K562 (cell line): Measurements from ENCODE around the gene SF3A2. TPM values are rescaled to one million over a fixed set of nuclear protein-coding genes. Genes with fewer than 3 reads are reported as not detected.

Experiments used
- ATAC-seq: fragments of 200-7000 bp; cut with Tn5 transposase; 3 replicates; pipeline ENCODE4 v1.9.1; 2020; ENCODE audit warnings: moderate library complexity
- BruUV-seq: library from RNA; stranded (reverse); fragments of 400-500 nt; replicated peaks from 2 replicates; lab custom pipeline; 2021; lab: Mats Ljungman, UMichigan
- CTCF ChIA-PET: fragments of 300-600 bp; formaldehyde crosslinking; extraction: SDS; loops from one replicate; lab custom pipeline; 2021; ENCODE audit warnings: low intra/inter-chr PET ratio; lab: Yijun Ruan, JAX
- POLR2A ChIA-PET: fragments of 300-600, 350-650 bp; sonication (Branson Sonifier 250); formaldehyde crosslinking; extraction: SDS; loops from one replicate; lab custom pipeline; 2021; ENCODE audit warnings: antibody characterized with exemption, inconsistent platforms; lab: Yijun Ruan, JAX
- DNase-seq, 4 experiments: peaks; one replicate each; pipeline versions ENCODE4 v3.0.0 to v3.0.0-alpha.2; 2011 to 2018; ENCODE audit warnings: low spot score in 3 of 4, mixed read lengths in 3 of 4; ENCODE audit errors: extremely low read depth in 1 of 4
- FAIRE-seq: peaks from 2 replicates; lab custom pipeline; 2011; peaks lifted over from hg19 to GRCh38; lab: Jason Lieb, UNC
- H2AFZ ChIP-seq: 2 replicates; pipeline ENCODE4 v1.6.0; 2011; ENCODE audit warnings: low read depth, low read length, control low read depth, inconsistent platforms
- H3K27ac ChIP-seq: fragments of 200-600 bp; 3 replicates; pipeline ENCODE4 v1.8.0; 2011; ENCODE audit warnings: low read depth, mild to moderate bottlenecking, control low read depth, inconsistent platforms, low read length, moderate library complexity, mixed read lengths; ENCODE audit errors: extremely low read depth
- H3K27me3 ChIP-seq, 2 experiments: fragments of 300-600 bp in 1 of 2; 2 replicates in 1 of 2; 3 replicates in 1 of 2; pipeline versions ENCODE4 v1.6.0 to v1.8.0; 2011; ENCODE audit warnings: inconsistent platforms in 2 of 2, low read length in 2 of 2, mild to moderate bottlenecking in 1 of 2, mixed read lengths in 1 of 2, moderate library complexity in 1 of 2; ENCODE audit not compliant: control insufficient read depth in 2 of 2, insufficient read depth in 2 of 2
- H3K36me3 ChIP-seq: fragments of 300-600 bp; 3 replicates; pipeline ENCODE4 v1.8.0; 2011; ENCODE audit warnings: mild to moderate bottlenecking, low read length, inconsistent platforms; ENCODE audit not compliant: control insufficient read depth, insufficient read depth
- H3K4me1 ChIP-seq, 2 experiments: fragments of 200-600 bp in 1 of 2; replicated peaks in 1 of 2; 2 replicates in 1 of 2; 3 replicates in 1 of 2; pipeline versions ENCODE4 v1.5.1 to v1.8.0; 2011; ENCODE audit warnings: inconsistent platforms in 2 of 2, low read length in 2 of 2, mild to moderate bottlenecking in 1 of 2, mixed read lengths in 1 of 2, moderate library complexity in 1 of 2; ENCODE audit not compliant: control insufficient read depth in 2 of 2, insufficient read depth in 2 of 2
- H3K4me2 ChIP-seq: 2 replicates; pipeline ENCODE4 v1.6.1; 2011; ENCODE audit warnings: low read length, control low read depth, inconsistent platforms, mixed read lengths; ENCODE audit not compliant: insufficient read depth
- H3K4me3 ChIP-seq: fragments of 200-600 bp; sonication (generic), shearing (Covaris generic); 2 replicates; pipeline ENCODE4 v1.5.1; 2016; ENCODE audit warnings: control low read depth, inconsistent platforms
- H3K79me2 ChIP-seq: fragments of 200-600 bp; 3 replicates; pipeline ENCODE4 v1.8.0; 2011; ENCODE audit warnings: low read length, inconsistent platforms; ENCODE audit not compliant: control insufficient read depth, insufficient read depth
- H3K9ac ChIP-seq, 2 experiments: 2 replicates each; pipeline versions ENCODE4 v1.6.0 to v1.6.1; 2011; ENCODE audit warnings: low read depth in 2 of 2, low read length in 2 of 2, control low read depth in 1 of 2, inconsistent platforms in 1 of 2, mild to moderate bottlenecking in 1 of 2, mixed read lengths in 1 of 2; ENCODE audit not compliant: insufficient read depth in 1 of 2
- H3K9me1 ChIP-seq: one replicate; pipeline ENCODE4 v1.6.0; 2011; ENCODE audit warnings: inconsistent platforms, mild to moderate bottlenecking, low read length, moderate library complexity; ENCODE audit not compliant: control insufficient read depth, insufficient read depth
- H3K9me3 ChIP-seq: replicated peaks from 2 replicates; pipeline ENCODE4 v1.5.1; 2011; ENCODE audit warnings: low read depth, low read length, inconsistent platforms; ENCODE audit not compliant: control insufficient read depth, insufficient read depth
- H4K20me1 ChIP-seq: replicated peaks from 2 replicates; pipeline ENCODE4 v1.6.1; 2011; ENCODE audit warnings: low read length, inconsistent platforms, mixed read lengths; ENCODE audit not compliant: control insufficient read depth, insufficient read depth
- BCL6 ChIP-seq: fragments of 250-450 bp; sonication (Bioruptor Pico); IDR thresholded peaks from 2 replicates; pipeline ENCODE4 v1.4.0; 2020
- CBFB ChIP-seq: sonication (generic); formaldehyde crosslinking; IDR thresholded peaks from 2 replicates; pipeline ENCODE4 v1.4.0; 2020; ENCODE audit warnings: mild to moderate bottlenecking, missing genetic modification reagents
- MNT ChIP-seq, 2 experiments: fragments of 450-650 bp; conservative IDR thresholded peaks; 2 replicates each; pipeline ENCODE4 v1.6.1; 2017; ENCODE audit warnings: mild to moderate bottlenecking in 2 of 2, moderate library complexity in 2 of 2
- OTX1 ChIP-seq: fragments of 450-650 bp; formaldehyde crosslinking; IDR thresholded peaks from 2 replicates; pipeline ENCODE4 v1.4.0; 2022; ENCODE audit warnings: mild to moderate bottlenecking
- SIRT6 ChIP-seq: IDR thresholded peaks from one replicate; pipeline ENCODE4 v1.6.1; 2012; ENCODE audit warnings: low read depth, mild to moderate bottlenecking, control low read depth, inconsistent platforms, low read length, moderate library complexity
- STAG1 ChIP-seq: sonication (generic); formaldehyde crosslinking; IDR thresholded peaks from 2 replicates; pipeline ENCODE4 v1.5.0; 2020; ENCODE audit warnings: missing genetic modification reagents, borderline replicate concordance
- ZEB2 ChIP-seq: fragments of 450-650 bp; IDR thresholded peaks from 2 replicates; pipeline ENCODE4 v1.6.1; 2016
- ZNF76 ChIP-seq: fragments of 250-450 bp; sonication (Bioruptor Pico); IDR thresholded peaks from 2 replicates; pipeline ENCODE4 v1.4.0; 2020; ENCODE audit warnings: mild to moderate bottlenecking, moderate library complexity, borderline replicate concordance
- WGBS: fragments of 100-300 bp; shearing (Covaris generic); methylation state at CpG from one replicate; pipeline ENCODE4 v1.1.6; 2016; ENCODE audit warnings: low coverage, mixed read lengths; ENCODE audit not compliant: insufficient coverage; ENCODE audit errors: missing lambda C conversion rate; 5-methylcytosine and 5-hydroxymethylcytosine counted together
- in situ Hi-C: fragments of 300-500 bp; cut with MboI; formaldehyde crosslinking; loops from 4 replicates; pipeline ENCODE4 v1.15.0; 2018; ENCODE audit warnings: inconsistent platforms, mixed read lengths
- intact Hi-C: fragments of 100-400 bp; cut with micrococcal nuclease; formaldehyde crosslinking; loops from 2 replicates; pipeline ENCODE4 v1.14.2; 2022
- polyA plus RNA-seq, 8 experiments: library from polyadenylated mRNA; depleted of rRNA in 4 of 8; stranded (reverse) in 5 of 8; unstranded in 3 of 8; fragments of >200 nt; fragmentation: Nextera tagmentation in 2 of 8; fragmentation: Illumina TruSeq in 1 of 8; extraction: Ambion mirVana in 2 of 8; extraction: Trizol in 1 of 8; gene quantifications; 2 replicates each; pipeline versions ENCODE4 v1.2.1 to v1.2.3, GENCODE V29; 2011 to 2014; ENCODE audit warnings: inconsistent platforms in 1 of 8, missing spikeins in 1 of 8
- total RNA-seq, 7 experiments: library from RNA; depleted of rRNA in 6 of 7; stranded (reverse); fragments of >200 nt in 6 of 7; fragmentation: Illumina TruSeq in 2 of 7; extraction: Trizol in 2 of 7; gene quantifications; 2 replicates each; pipeline versions ENCODE4 v1.2.1 to v1.2.3, GENCODE V29; 2011 to 2021; ENCODE audit warnings: low replicate concordance in 1 of 7

SF3A2 gene
- total and polyA plus RNA-seq, 9 of the 15 experiments (the other 6 are each of a cell fraction or from before 2014, with no cell fraction given) = 0.17 to 194 (median 22.8) TPM

DNA sequence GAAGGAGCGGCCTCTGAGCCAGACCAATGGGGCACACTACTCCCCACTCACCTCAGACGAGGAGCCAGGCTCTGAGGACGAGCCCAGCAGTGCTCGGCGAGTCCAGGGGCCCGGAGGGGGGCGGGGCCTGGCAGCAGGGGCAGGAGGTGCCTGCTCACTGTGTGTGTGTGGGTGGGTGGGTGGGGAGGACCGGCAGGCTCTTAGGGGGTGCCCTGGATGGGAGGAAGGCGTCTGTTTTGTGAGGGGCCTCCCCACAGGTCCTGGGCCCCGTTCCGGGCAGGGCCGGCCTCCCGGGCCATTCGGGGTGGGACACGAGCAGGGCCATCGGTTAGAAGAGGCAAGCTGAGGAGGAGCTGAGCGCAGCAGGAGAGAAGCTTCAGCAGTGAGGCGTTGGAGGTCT is 13.2 kb upstream of the SF3A2 start:
- WGBS = 92% methylated on average over 7 of the region's 18 CpGs
- Histone ChIP-seq H3K79me2 (no peaks in the 10 kb centered on the region), H3K9ac (no peak overlapping the region), H3K4me2 (no peak overlapping the region), H3K27ac (no peak overlapping the region), H2AFZ (no peak overlapping the region), H3K4me1 (peaks cover 0 to 27% of the 10 kb centered on the region in 2 experiments; a peak in 1 of 5 replicates), H3K27me3 (no peaks in the 10 kb centered on the region), H3K36me3 (peaks cover 90% of the 10 kb centered on the region; the same call in 2 of the 3 replicates), H4K20me1 (no peaks in the 10 kb centered on the region), H3K9me3 (no peaks in the 10 kb centered on the region), H3K9me1 (no peaks in the 10 kb centered on the region), H3K4me3 (no peak overlapping the region)
- intact Hi-C loops = no loop called here
- in situ Hi-C loops = no loop called here
- ChIA-PET POLR2A (no interaction called here), CTCF (no interaction called here)
- no peak for FAIRE-seq
- no peak for DNase-seq
- BruUV-seq = no TSS peak
- no peak for ATAC-seq
- no peak for TF ChIP-seq ZNF76 (CRISPR knock-in tag)
- TF ChIP-seq STAG1 = no peak
- no peak for TF ChIP-seq BCL6 (CRISPR knock-in tag)
- no peak for TF ChIP-seq OTX1 (CRISPR knock-in tag)
- TF ChIP-seq SIRT6 = no peak
- no peak for TF ChIP-seq MNT (conservative IDR thresholded peaks at IDR 0.05)
- TF ChIP-seq ZEB2 = no peak
- TF ChIP-seq CBFB (CRISPR knock-in tag) = no peak
